HEK293 (cell line): ENCODE measurements around the gene MCTP1.

Source experiments
- CTCF ChIP-seq: fragments of 450-650 bp; formaldehyde crosslinking; IDR thresholded peaks from 2 replicates; pipeline ENCODE4 v1.5.1; 2016; ENCODE audit warnings: missing biosample characterization, missing genetic modification characterization
- REST ChIP-seq: fragments of 450-650 bp; formaldehyde crosslinking; IDR thresholded peaks from 2 replicates; pipeline ENCODE4 v1.5.1; 2016; ENCODE audit warnings: missing biosample characterization, missing genetic modification characterization
- YY1 ChIP-seq: fragments of 450-650 bp; formaldehyde crosslinking; IDR thresholded peaks from 2 replicates; pipeline ENCODE4 v1.5.1; 2018; ENCODE audit warnings: missing biosample characterization, missing genetic modification characterization
- ZBTB11 ChIP-seq: fragments of 450-650 bp; formaldehyde crosslinking; conservative IDR thresholded peaks from 2 replicates; pipeline ENCODE4 v1.5.1; 2016; ENCODE audit warnings: low read depth, missing biosample characterization, missing genetic modification characterization
- ZBTB21 ChIP-seq: fragments of 450-650 bp; formaldehyde crosslinking; IDR thresholded peaks from 2 replicates; pipeline ENCODE4 v1.5.1; 2017; ENCODE audit warnings: missing biosample characterization, missing genetic modification characterization
- ZEB2 ChIP-seq: fragments of 450-650 bp; formaldehyde crosslinking; IDR thresholded peaks from 2 replicates; pipeline ENCODE4 v1.5.1; 2016; ENCODE audit warnings: missing biosample characterization, missing genetic modification characterization
- ZNF146 ChIP-seq: fragments of 450-650 bp; formaldehyde crosslinking; IDR thresholded peaks from 2 replicates; pipeline ENCODE4 v1.5.1; 2016; ENCODE audit warnings: missing biosample characterization, missing genetic modification characterization
- ZNF148 ChIP-seq: fragments of 450-650 bp; formaldehyde crosslinking; IDR thresholded peaks from 2 replicates; pipeline ENCODE4 v1.5.0; 2017; ENCODE audit warnings: missing biosample characterization, missing genetic modification characterization, borderline replicate concordance
- ZNF280D ChIP-seq: fragments of 450-650 bp; formaldehyde crosslinking; IDR thresholded peaks from 2 replicates; pipeline ENCODE4 v1.5.1; 2016; ENCODE audit warnings: missing biosample characterization, missing genetic modification characterization
- ZNF449 ChIP-seq: fragments of 450-650 bp; formaldehyde crosslinking; IDR thresholded peaks from 2 replicates; pipeline ENCODE4 v1.5.1; 2017; ENCODE audit warnings: missing biosample characterization, mild to moderate bottlenecking, missing genetic modification characterization, moderate library complexity
- ZNF623 ChIP-seq: fragments of 450-650 bp; formaldehyde crosslinking; IDR thresholded peaks from 2 replicates; pipeline ENCODE4 v1.5.1; 2016; ENCODE audit warnings: missing biosample characterization, missing genetic modification characterization
- ZNF639 ChIP-seq: fragments of 450-650 bp; formaldehyde crosslinking; IDR thresholded peaks from 2 replicates; pipeline ENCODE4 v1.5.1; 2016; ENCODE audit warnings: missing biosample characterization, missing genetic modification characterization
- ZNF707 ChIP-seq: fragments of 450-650 bp; formaldehyde crosslinking; IDR thresholded peaks from 2 replicates; pipeline ENCODE4 v1.5.1; 2016; ENCODE audit warnings: missing biosample characterization, missing genetic modification characterization
- ZNF791 ChIP-seq: fragments of 450-650 bp; formaldehyde crosslinking; IDR thresholded peaks from 2 replicates; pipeline ENCODE4 v1.5.1; 2016; ENCODE audit warnings: missing biosample characterization, missing genetic modification characterization

GRCh38 chr5:95241161-95241560 is 43.7 kb downstream of the MCTP1 start:
- TF ChIP-seq YY1 (tag by site-specific recombination) (no peak), CTCF (no peak), ZBTB11 (tag by site-specific recombination) (no peak), ZNF146 (tag by site-specific recombination) (no peak), ZNF623 (tag by site-specific recombination) (no peak), ZNF639 (tag by site-specific recombination) (no peak), ZNF791 (tag by site-specific recombination) (no peak), ZNF148 (no peak), ZNF449 (tag by site-specific recombination) (no peak), REST (tag by site-specific recombination) (no peak), ZNF707 (tag by site-specific recombination) (no peak), ZNF280D (tag by site-specific recombination) (no peak), ZBTB21 (no peak), ZEB2 (tag by site-specific recombination) (no peak)
